ENCODE data around the gene PKIB.

Gene PKIB

DNA sequence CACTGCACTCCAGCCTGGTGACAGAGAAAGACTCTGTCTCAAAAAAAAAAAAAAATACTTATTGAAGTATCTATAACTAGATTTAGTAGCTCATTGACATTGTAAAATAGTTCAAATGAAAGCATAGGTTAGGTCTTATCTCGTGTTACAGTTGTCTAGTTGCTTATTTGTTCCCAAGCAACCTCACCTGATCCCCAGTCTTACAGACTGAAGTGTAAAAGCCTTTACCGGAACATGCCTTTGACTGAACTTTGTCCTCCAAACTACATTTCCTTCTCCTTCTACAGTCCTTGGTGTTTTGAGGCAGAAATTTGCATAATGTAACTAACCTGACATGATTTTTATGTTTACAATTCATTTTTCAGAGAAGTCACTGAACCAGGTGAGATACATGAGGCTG lies 61.0 kb downstream of the PKIB start:
- no peak for FAIRE-seq

- FAIRE-seq = no peak
These were observed 63.2 kb downstream of the PKIB start for GRCh38 chr6:122673343-122673961.

DNA sequence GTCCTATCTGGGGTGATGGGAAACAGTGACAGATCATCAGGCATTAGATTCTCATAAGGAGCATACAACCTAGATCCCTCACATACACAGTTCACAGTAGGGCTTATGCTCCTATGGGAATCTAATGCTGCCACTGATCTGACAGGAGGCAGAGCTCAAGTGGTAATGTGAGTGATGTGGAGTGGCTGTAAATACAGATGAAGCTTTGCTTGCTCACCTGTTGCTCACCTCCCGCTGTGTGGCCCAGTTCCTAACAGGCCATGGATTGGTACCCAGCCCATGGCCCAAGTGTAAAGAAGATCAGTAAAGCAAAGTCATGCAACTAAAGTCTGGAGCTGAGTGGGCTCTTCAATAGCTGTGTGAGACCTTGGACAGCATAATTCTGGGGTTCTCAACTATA lies 65.9 kb downstream of the PKIB start:
- no peak for FAIRE-seq

- no peak for FAIRE-seq
These were observed 66.5 kb downstream of the PKIB start for GRCh38 chr6:122676688-122677087.

- FAIRE-seq = no peak
These were observed 67.2 kb downstream of the PKIB start for GRCh38 chr6:122677406-122677805.

GRCh38 chr6:122678841-122679240 lies 68.6 kb downstream of the PKIB start:
- no peak for FAIRE-seq

GRCh38 chr6:122681705-122682104 lies 71.5 kb downstream of the PKIB start:
- no peak for FAIRE-seq

DNA sequence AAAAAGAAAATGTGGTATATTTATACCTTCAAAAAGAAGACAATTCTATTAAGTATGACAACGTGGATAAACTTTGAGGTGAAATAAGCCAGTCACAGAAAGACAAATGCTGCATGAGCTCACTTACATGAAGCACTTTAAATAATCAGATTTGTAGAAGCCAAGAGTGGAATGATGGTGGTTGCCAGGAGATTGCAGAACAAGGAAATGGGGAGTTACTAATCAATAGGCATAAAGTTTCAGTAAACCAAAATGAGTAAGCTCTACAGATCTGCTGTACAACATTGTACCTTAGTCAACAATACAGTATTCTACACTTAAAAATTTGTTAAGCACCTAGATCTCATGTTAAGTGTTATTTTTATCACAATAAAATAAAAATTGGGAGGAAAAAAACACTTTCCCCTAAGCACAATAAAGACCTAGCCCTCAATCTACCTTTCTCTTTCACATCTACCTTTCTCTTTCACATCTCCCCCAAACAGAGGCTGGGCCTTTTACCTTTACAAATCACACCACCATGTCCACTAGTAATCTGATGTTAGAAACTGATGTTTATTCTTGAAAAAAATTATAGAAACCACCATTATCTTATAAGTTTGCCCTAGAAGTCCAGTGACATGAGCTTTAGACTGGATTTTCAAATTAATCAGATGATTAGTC lies 73.9 kb downstream of the PKIB start:
- FAIRE-seq = no peak

DNA sequence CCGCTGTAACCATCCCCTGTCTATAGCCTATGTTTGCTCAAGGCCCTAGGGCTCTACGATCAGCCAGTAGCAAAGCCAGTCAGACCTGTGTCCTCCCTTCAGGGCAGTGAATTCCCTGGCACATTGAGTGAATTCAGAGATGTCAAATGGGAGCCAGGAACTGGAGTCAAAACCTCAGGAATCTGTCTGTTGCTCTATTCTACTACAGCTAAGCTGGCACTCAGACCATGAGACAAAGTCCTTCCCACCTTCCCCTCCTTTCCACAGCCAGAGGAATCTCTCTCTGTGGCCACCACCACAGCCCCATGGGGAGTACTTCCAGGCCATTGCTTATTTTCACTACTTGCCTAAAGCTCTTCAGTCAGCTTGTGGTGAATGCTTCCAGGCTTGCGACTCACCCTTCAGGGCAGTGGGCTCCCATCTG lies 82.0 kb downstream of the PKIB start:
- FAIRE-seq = no peak

DNA sequence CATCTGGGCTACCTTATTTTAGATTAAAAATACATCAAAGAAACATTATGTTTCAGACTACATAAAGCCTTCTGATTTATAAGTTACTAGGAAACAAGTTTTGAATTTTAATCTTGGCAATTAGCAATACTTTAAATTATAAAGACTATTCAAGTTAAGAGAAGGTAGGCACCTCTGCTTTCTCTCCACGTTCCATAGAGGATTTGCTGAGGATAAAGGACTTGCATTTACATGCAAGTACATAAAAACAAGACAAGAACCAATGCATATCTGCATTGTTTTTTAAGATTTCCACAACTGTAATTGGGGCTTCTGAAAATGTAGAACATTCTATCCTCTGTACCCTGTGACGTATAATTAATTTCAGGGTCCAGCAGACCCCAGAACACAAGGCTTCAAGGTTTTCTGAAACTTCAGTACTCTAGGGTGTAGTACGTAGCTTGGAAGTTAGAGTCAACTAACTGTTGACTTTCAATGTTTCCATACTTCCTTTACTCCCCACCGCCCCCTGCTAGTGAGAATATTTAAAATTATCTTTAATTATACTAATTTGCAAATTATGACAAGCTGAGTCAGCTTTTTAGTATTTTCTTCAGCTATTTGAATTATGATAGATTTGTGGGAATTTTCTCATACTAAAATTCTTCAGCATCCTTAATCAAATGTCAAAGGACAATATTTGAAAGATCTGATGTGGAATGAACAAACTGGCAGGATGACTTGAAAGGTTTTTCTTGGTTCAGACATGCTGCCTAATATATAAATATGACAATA lies 82.8 kb downstream of the PKIB start:
- no peak for FAIRE-seq

DNA sequence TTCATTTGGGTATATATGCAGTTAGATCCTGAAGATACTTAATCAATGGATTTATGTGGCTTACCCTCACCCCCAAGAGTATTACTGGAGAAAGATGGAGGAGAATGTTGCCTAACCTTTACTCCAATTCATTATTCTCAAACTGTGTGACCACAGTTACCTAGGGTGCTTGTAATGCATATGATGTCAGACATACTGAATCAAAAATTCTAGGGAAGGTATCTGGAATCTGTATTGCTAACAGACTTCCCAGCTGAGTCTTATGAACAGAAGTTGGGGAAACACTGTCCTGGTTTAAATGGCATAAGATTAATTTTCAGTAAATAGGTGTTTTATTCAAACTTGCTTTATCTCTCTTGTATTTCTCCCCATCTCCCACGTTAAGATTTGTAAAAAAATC lies 83.9 kb downstream of the PKIB start:
- no peak for FAIRE-seq

DNA sequence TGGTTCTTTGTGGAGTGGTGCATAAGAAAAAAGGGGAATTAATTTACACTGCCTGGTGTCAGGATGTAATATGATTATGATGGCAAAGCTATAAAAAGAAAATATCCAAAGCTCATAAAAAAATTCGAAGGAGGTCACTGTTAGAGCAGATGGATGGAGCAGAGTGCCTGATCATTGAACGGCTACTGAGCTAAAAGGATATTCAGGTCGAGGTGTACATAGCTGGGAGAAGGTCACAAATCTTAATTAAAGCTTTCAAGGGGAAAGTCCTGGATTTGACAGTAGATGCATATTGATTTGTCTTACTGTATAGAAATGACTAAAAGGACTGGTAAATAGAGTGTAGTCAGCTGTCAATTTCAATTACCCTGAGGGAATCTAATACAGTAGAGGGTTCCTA lies 84.4 kb downstream of the PKIB start:
- no peak for FAIRE-seq

DNA sequence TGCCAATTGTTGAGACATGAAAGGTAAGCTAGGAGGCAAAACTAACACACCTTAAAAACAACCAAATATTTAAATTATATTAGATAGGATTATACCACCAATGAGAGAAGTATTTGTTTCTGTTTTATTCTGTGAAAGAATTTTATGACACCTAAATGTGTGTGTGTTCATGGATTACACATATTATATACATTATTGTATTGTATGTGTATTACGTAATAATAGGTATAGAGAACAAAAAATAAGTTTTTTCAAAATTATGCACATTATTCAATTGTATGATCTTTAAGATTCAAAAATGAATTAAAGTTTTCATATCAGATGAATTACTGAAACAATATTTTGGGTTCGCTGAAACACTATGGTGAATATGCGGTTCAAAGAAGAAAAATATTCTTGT lies 85.0 kb downstream of the PKIB start:
- FAIRE-seq = no peak

GRCh38 chr6:122696079-122696478 lies 85.9 kb downstream of the PKIB start:
- no peak for FAIRE-seq

GRCh38 chr6:122696853-122697252 lies 86.6 kb downstream of the PKIB start:
- no peak for FAIRE-seq

DNA sequence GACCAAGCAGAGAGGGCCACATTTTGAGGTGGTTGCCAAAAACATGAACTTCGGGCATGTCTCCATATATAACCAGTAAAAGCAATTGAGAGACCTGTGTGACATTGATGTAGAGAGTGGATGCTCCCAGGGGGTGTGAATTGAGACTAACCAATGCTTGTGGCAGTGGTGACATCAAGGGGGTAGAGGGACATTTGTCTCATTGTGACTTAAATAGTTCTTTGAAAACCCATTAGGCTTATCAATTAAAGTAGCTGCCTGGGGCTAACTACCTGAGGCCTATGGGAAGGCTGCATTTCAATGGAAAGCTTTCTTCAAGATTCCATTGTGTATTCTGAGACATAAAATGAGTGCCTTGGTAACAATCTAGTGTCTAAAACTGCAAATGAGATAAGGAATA lies 87.3 kb downstream of the PKIB start:
- no peak for FAIRE-seq

- FAIRE-seq = no peak
These were observed 91.5 kb downstream of the PKIB start for GRCh38 chr6:122701666-122702065.

DNA sequence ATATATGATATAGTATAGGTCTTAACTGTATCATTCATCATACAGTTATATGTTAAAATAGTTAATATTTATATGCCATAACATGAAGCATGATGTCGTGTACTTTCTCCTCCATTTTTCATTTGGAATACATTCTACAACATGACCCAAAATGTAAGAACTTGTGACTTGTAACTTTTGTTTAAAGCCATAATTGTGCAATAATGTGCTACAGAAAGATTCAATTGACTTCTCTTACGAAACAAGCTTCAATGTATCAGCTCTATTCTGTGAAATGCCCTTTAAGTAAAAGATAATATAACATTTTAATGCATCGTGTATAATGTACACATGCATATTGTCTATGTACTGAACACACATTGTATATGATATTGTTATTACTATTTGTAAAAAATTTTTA lies 92.6 kb downstream of the PKIB start:
- FAIRE-seq = no peak

- FAIRE-seq = no peak
These were observed 93.9 kb downstream of the PKIB start for GRCh38 chr6:122704066-122704465.

DNA sequence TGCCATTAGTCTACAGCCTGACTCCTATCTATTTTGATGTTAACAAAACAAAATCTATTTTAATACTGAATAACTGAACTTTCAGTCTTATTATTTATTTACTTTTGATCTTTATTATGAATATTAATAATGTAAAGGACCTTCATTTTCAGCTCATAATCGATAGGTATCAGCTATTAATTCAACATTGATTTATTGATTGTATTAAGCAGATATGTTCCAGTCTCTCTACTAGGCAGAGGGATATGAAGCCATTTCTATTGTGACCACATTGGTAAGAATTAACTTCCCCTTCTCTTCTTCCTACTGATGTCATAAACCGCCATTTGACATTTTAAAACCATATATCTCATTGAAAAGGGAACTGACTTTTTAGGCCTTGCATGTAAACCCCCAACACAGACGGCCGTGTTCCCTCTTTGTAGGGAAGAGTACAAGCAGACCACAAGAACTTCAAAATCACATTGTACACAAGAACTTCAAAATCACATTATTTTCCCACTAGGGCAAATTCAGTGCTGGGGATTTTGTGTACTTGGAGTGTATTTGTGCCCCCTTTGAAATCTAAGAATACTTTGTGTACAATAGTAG lies 99.8 kb downstream of the PKIB start:
- FAIRE-seq = no peak

DNA sequence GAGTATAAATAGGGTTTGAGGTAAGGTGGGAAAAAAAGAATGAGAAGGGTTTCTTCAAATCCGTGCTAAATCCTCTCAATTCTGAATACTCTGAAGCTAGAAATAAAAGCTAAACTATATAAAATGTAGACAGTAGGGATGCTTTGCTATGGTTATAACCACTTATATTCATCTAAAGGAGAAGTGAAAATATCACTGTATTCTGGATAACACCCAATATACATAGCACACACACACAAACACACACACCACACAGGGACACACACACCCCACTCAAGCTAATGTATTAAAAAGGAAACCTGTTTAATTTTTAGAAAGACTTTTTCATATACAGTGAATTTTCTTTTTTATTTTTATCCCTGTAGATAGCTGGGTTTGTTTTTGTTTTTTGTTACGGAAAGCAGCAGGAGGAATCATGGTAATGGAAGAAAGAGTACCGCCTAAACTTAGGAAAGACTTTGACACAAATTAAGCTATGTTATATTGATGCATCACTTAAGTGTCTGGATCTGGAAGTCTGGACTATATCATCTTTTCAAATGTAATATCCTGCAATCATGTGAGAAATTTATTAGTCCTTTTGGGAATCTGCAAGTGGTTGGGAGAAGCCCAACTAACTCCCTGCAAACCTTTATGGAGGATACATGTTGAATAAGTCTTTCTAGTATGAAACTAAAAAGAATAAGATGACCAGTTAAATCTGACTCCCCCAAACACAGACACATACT lies 100.9 kb downstream of the PKIB start:
- no peak for FAIRE-seq

DNA sequence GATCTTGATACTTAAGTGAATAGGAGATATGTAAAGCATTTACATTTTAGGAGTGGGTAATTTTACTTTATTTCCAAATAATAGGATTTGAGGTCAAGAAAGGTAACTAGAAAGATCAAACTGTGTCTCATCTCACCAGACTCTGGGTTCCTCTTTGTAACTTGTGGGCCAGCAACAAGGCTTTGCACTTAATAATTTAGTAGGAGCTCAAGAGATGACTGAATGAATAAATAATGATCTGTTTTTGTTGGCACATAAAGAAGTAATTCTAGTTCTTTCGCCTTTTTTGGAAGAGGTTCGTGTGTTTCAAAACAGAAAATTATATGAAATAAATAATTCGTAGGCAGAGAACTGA lies 101.9 kb downstream of the PKIB start:
- FAIRE-seq = no peak

- no peak for FAIRE-seq
These were observed 102.4 kb downstream of the PKIB start for GRCh38 chr6:122712448-122713137.

All from G401.6 (cell line).